ENCODE measurements around the gene UBE4A.
A peak's percentile ranks its signal among the peaks of the same experiment; 100 is the strongest.

Gene UBE4A, protein sequence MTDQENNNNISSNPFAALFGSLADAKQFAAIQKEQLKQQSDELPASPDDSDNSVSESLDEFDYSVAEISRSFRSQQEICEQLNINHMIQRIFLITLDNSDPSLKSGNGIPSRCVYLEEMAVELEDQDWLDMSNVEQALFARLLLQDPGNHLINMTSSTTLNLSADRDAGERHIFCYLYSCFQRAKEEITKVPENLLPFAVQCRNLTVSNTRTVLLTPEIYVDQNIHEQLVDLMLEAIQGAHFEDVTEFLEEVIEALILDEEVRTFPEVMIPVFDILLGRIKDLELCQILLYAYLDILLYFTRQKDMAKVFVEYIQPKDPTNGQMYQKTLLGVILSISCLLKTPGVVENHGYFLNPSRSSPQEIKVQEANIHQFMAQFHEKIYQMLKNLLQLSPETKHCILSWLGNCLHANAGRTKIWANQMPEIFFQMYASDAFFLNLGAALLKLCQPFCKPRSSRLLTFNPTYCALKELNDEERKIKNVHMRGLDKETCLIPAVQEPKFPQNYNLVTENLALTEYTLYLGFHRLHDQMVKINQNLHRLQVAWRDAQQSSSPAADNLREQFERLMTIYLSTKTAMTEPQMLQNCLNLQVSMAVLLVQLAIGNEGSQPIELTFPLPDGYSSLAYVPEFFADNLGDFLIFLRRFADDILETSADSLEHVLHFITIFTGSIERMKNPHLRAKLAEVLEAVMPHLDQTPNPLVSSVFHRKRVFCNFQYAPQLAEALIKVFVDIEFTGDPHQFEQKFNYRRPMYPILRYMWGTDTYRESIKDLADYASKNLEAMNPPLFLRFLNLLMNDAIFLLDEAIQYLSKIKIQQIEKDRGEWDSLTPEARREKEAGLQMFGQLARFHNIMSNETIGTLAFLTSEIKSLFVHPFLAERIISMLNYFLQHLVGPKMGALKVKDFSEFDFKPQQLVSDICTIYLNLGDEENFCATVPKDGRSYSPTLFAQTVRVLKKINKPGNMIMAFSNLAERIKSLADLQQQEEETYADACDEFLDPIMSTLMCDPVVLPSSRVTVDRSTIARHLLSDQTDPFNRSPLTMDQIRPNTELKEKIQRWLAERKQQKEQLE

DNA sequence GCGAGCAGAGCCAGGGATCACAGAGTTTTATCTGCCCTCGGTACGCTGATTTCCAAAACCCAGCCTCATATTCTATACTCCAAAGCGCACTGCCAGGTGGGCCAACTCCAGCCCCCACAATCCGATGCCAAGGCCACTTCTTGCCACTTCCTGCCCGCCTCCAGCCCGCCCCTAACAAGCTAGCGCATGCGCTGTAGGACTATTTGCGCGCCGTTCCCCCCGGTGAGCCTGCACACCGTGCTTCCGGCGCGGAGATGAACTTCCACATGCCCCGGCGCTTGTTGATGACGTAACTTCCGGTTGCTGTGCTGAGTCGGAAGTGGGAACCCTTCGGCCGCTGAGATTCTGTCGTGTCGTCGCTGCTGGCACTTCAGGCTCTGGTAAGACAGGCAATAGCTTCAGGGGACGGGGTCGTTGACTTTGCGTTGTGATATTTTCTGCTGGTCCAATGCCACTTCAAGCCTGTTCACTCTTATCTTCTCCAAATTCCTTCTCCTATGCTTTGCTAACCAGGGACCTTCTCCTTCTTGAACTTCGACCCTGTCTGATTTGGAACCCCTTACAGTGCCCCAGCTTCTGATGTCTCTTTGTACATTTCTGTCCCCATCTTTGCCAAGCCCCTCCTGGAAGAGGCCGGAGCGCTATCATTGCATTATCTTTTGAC, at the start of gene UBE4A:
TSS of gene UBE4A (plus strand) at position 306 of the 664 bp plus-strand sequence. CDS start 5,481 bp downstream, outside the sequence.
- H3K27ac ChIP-seq (ENCODE audit: low read depth, low read length): peak within 1 kb of the TSS; percentile 7

GRCh38 chr11:118310271-118310670, 49.1 kb upstream of the UBE4A start:
- H3K36me3 ChIP-seq (ENCODE audit: control insufficient read depth, insufficient read depth, low read length): no peaks in the 10 kb centered on the region
- H3K9ac ChIP-seq (ENCODE audit: low read depth, low read length): no peak overlapping the region
- no peak overlapping the region for H3K4me3 ChIP-seq (ENCODE audit: low read depth, low read length)
- H3K27ac ChIP-seq (ENCODE audit: low read depth, low read length): no peak overlapping the region
- H3K9me3 ChIP-seq (ENCODE audit: control insufficient read depth, insufficient read depth, low read length): no peaks in the 10 kb centered on the region
- no peaks in the 10 kb centered on the region; the same call in 1 of the 2 replicates for H3K27me3 ChIP-seq (ENCODE audit: control insufficient read depth, insufficient read depth, low read length)
- H3K4me1 ChIP-seq (ENCODE audit: control insufficient read depth, insufficient read depth, low read length): peaks cover 5% of the 10 kb centered on the region

More for the DNA sequence above, at the start of gene UBE4A:
- Histone ChIP-seq H3K4me3 (ENCODE audit: low read depth, low read length) (peak within 1 kb of the TSS; percentile 88), H3K9ac (ENCODE audit: low read depth, low read length) (peak within 1 kb of the TSS; percentile 50), H3K4me1 (ENCODE audit: control insufficient read depth, insufficient read depth, low read length) (no peaks in the 10 kb centered on the region), H3K36me3 (ENCODE audit: control insufficient read depth, insufficient read depth, low read length) (peaks cover under 1% of the 10 kb centered on the region; the same call in 1 of the 2 replicates), H3K27me3 (ENCODE audit: control insufficient read depth, insufficient read depth, low read length) (no peaks in the 10 kb centered on the region), H3K9me3 (ENCODE audit: control insufficient read depth, insufficient read depth, low read length) (no peaks in the 10 kb centered on the region; the same call in 1 of the 2 replicates)

DNA sequence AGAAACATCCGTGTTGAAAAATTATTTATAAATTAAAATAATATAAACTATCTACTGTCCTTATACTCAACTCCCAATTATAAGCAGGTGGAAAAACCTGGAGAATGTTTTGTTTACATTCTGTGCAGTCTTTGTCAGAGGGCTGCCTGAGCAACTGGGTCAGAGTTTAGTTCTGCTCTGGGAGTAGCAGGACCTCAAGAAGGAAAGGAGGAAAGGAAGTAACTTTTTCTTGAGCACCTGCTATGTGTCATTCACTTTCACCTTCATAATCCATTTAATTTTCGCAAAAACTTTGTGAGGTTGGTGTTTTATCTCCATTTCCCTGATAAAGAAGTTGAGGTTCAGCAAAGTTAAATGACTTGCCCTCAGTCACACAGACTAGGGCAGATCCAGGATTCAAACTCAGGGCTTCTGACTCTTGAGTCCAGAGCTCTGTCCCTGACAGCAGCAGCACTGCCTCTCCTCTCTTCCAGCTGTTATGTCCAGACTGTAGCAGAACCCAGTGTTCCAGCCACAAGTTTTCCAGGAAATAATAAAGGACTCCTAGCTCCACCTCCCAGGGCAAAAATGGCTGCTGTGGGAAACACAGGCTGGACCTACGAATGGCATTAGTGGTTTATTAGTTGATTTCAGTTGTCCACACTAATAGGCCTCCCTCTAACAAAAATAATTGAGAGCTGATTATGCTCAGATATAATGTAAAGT, 48.5 kb upstream of the UBE4A start:
- Histone ChIP-seq H3K4me3 (ENCODE audit: low read depth, low read length) (no peak overlapping the region), H3K27ac (ENCODE audit: low read depth, low read length) (no peak overlapping the region), H3K36me3 (ENCODE audit: control insufficient read depth, insufficient read depth, low read length) (no peaks in the 10 kb centered on the region), H3K27me3 (ENCODE audit: control insufficient read depth, insufficient read depth, low read length) (no peaks in the 10 kb centered on the region; the same call in 1 of the 2 replicates), H3K4me1 (ENCODE audit: control insufficient read depth, insufficient read depth, low read length) (peaks cover 10% of the 10 kb centered on the region), H3K9me3 (ENCODE audit: control insufficient read depth, insufficient read depth, low read length) (no peaks in the 10 kb centered on the region), H3K9ac (ENCODE audit: low read depth, low read length) (no peak overlapping the region)

DNA sequence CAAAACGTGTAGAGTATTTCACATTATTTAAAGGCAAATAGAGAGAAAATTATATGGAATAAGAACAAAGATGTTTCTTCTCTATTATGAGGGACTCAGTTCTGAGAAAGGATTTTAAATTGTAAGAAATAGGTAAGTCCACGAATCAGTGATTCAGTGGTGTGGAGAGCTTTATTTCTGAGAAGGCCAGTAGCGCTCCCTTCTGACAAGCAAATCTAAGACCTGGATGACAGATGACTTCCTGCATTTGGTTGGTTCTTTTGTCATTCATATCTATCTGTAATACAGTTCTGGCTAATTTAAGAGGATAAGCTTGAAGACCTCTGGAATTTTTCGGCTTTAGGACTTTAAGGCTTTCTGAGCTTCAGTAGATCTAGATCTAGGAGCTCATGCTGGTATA, 47.9 kb upstream of the UBE4A start:
- Histone ChIP-seq H3K9me3 (ENCODE audit: control insufficient read depth, insufficient read depth, low read length) (no peaks in the 10 kb centered on the region), H3K27me3 (ENCODE audit: control insufficient read depth, insufficient read depth, low read length) (0 out of 2 replicates have a peak, but pooled peaks cover 5% of the 10 kb centered on the region), H3K4me3 (ENCODE audit: low read depth, low read length) (no peak overlapping the region), H3K36me3 (ENCODE audit: control insufficient read depth, insufficient read depth, low read length) (no peaks in the 10 kb centered on the region), H3K27ac (ENCODE audit: low read depth, low read length) (no peak overlapping the region), H3K4me1 (ENCODE audit: control insufficient read depth, insufficient read depth, low read length) (peaks cover 15% of the 10 kb centered on the region), H3K9ac (ENCODE audit: low read depth, low read length) (no peak overlapping the region)

DNA sequence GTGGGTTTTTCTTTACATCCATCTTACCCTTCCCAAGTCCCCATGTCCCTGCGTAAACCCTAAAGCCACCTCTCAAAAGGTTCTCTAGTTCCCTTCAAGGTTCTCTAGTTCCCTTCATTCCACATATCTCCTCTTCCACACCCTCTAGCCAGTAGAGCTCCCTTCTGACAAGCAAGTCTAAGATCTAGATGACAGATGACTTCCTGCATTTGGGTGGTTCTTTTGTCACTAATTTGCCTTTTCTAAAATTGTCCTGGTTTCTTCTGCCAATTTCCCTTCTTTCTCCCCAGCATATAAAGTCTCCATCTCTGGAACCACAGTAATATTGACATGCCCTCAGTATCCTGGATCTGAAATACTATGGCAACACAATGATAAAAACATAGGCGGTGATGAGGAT, 47.1 kb upstream of the UBE4A start:
- Histone ChIP-seq H3K36me3 (ENCODE audit: control insufficient read depth, insufficient read depth, low read length) (no peaks in the 10 kb centered on the region), H3K4me3 (ENCODE audit: low read depth, low read length) (no peak overlapping the region), H3K9ac (ENCODE audit: low read depth, low read length) (no peak overlapping the region), H3K27me3 (ENCODE audit: control insufficient read depth, insufficient read depth, low read length) (peaks cover 11% of the 10 kb centered on the region; the same call in 1 of the 2 replicates), H3K4me1 (ENCODE audit: control insufficient read depth, insufficient read depth, low read length) (peaks cover 21% of the 10 kb centered on the region), H3K9me3 (ENCODE audit: control insufficient read depth, insufficient read depth, low read length) (no peaks in the 10 kb centered on the region), H3K27ac (ENCODE audit: low read depth, low read length) (no peak overlapping the region)

GRCh38 chr11:118313242-118313641, 46.2 kb upstream of the UBE4A start:
- H3K9me3 ChIP-seq (ENCODE audit: control insufficient read depth, insufficient read depth, low read length): no peaks in the 10 kb centered on the region
- no peaks in the 10 kb centered on the region for H3K36me3 ChIP-seq (ENCODE audit: control insufficient read depth, insufficient read depth, low read length)
- H3K4me1 ChIP-seq (ENCODE audit: control insufficient read depth, insufficient read depth, low read length): peaks cover 21% of the 10 kb centered on the region
- H3K4me3 ChIP-seq (ENCODE audit: low read depth, low read length): no peak overlapping the region
- H3K27me3 ChIP-seq (ENCODE audit: control insufficient read depth, insufficient read depth, low read length): peaks cover 11% of the 10 kb centered on the region; the same call in 1 of the 2 replicates
- H3K9ac ChIP-seq (ENCODE audit: low read depth, low read length): no peak overlapping the region
- no peak overlapping the region for H3K27ac ChIP-seq (ENCODE audit: low read depth, low read length)

GRCh38 chr11:118314988-118315411, 44.4 kb upstream of the UBE4A start:
- H3K9me3 ChIP-seq (ENCODE audit: control insufficient read depth, insufficient read depth, low read length): no peaks in the 10 kb centered on the region
- peak overlapping the region; percentile 39 for H3K4me3 ChIP-seq (ENCODE audit: low read depth, low read length)
- peaks cover 11% of the 10 kb centered on the region; the same call in 1 of the 2 replicates for H3K27me3 ChIP-seq (ENCODE audit: control insufficient read depth, insufficient read depth, low read length)
- H3K4me1 ChIP-seq (ENCODE audit: control insufficient read depth, insufficient read depth, low read length): peaks cover 21% of the 10 kb centered on the region
- no peaks in the 10 kb centered on the region for H3K36me3 ChIP-seq (ENCODE audit: control insufficient read depth, insufficient read depth, low read length)
- H3K27ac ChIP-seq (ENCODE audit: low read depth, low read length): peak overlapping the region; percentile 57
- no peak overlapping the region for H3K9ac ChIP-seq (ENCODE audit: low read depth, low read length)

GRCh38 chr11:118318124-118318523, 41.3 kb upstream of the UBE4A start:
- Histone ChIP-seq H3K4me1 (ENCODE audit: control insufficient read depth, insufficient read depth, low read length) (peaks cover 26% of the 10 kb centered on the region), H3K36me3 (ENCODE audit: control insufficient read depth, insufficient read depth, low read length) (no peaks in the 10 kb centered on the region), H3K4me3 (ENCODE audit: low read depth, low read length) (no peak overlapping the region), H3K9me3 (ENCODE audit: control insufficient read depth, insufficient read depth, low read length) (no peaks in the 10 kb centered on the region), H3K27me3 (ENCODE audit: control insufficient read depth, insufficient read depth, low read length) (peaks cover 11% of the 10 kb centered on the region; the same call in 1 of the 2 replicates), H3K27ac (ENCODE audit: low read depth, low read length) (no peak overlapping the region), H3K9ac (ENCODE audit: low read depth, low read length) (no peak overlapping the region)

- no peaks in the 10 kb centered on the region for H3K9me3 ChIP-seq (ENCODE audit: control insufficient read depth, insufficient read depth, low read length)
- H3K9ac ChIP-seq (ENCODE audit: low read depth, low read length): no peak overlapping the region
- H3K27ac ChIP-seq (ENCODE audit: low read depth, low read length): no peak overlapping the region
- no peak overlapping the region for H3K4me3 ChIP-seq (ENCODE audit: low read depth, low read length)
- no peaks in the 10 kb centered on the region for H3K36me3 ChIP-seq (ENCODE audit: control insufficient read depth, insufficient read depth, low read length)
- peaks cover 11% of the 10 kb centered on the region; the same call in 1 of the 2 replicates for H3K27me3 ChIP-seq (ENCODE audit: control insufficient read depth, insufficient read depth, low read length)
- peaks cover 26% of the 10 kb centered on the region for H3K4me1 ChIP-seq (ENCODE audit: control insufficient read depth, insufficient read depth, low read length)
Measured at GRCh38 chr11:118318581-118319336, 40.6 kb upstream of the UBE4A start.
